HCT116 (cell line): ENCODE results near the gene TREM2.

ENCODE experiments used
- EZH2 ChIP-seq: fragments of 200-600 bp; sonication (generic); IDR thresholded peaks from 2 replicates; pipeline ENCODE4 v1.6.1; 2017; ENCODE audit warnings: antibody characterized with exemption, mixed run types
- EZH2phosphoT487 ChIP-seq: fragments of 200-600 bp; IDR thresholded peaks from 2 replicates; pipeline ENCODE4 v1.6.1; 2018; ENCODE audit warnings: antibody characterized with exemption, borderline replicate concordance
- FOSL1 ChIP-seq: IDR thresholded peaks from 2 replicates; pipeline ENCODE4 v1.6.1; 2012; ENCODE audit warnings: low read depth
- POLR2A ChIP-seq: IDR thresholded peaks from 2 replicates; pipeline ENCODE4 v1.7.0; 2011; ENCODE audit warnings: borderline replicate concordance; ENCODE audit not compliant: insufficient read depth, insufficient read length; ENCODE audit errors: extremely low read depth
- POLR2AphosphoS5 ChIP-seq: IDR thresholded peaks from 2 replicates; pipeline ENCODE4 v1.6.1; 2011; ENCODE audit warnings: mild to moderate bottlenecking, low read depth, low read length, moderate library complexity
- RAD21 ChIP-seq: IDR thresholded peaks from 2 replicates; pipeline ENCODE4 v1.6.1; 2012; ENCODE audit warnings: low read depth, mild to moderate bottlenecking
- REST ChIP-seq: IDR thresholded peaks from 2 replicates; pipeline ENCODE4 v1.6.1; 2012; ENCODE audit warnings: low read depth
- SIN3A ChIP-seq: IDR thresholded peaks from 2 replicates; pipeline ENCODE4 v1.6.1; 2012; ENCODE audit warnings: low read depth
- SP1 ChIP-seq: IDR thresholded peaks from 2 replicates; pipeline ENCODE4 v1.6.1; 2012; ENCODE audit warnings: low read depth
- SRF ChIP-seq: IDR thresholded peaks from 2 replicates; pipeline ENCODE4 v1.6.1; 2012; ENCODE audit warnings: low read depth
- TCF7L2 ChIP-seq: IDR thresholded peaks from 2 replicates; pipeline ENCODE4 v1.7.0; 2011; ENCODE audit warnings: borderline replicate concordance, inconsistent platforms; ENCODE audit not compliant: insufficient read depth, insufficient read length; ENCODE audit errors: extremely low read depth
- TF ChIP-seq, protein P1 (sequence below), 3 experiments: fragments of 200-600 bp in 1 of 3; sonication (generic) in 1 of 3; IDR thresholded peaks in 2 of 3; conservative IDR thresholded peaks in 1 of 3; 2 replicates each; pipeline ENCODE4 v1.5.1; 2012 to 2017; ENCODE audit warnings: low read depth in 2 of 3, low read length in 2 of 3, antibody characterized with exemption in 1 of 3, borderline replicate concordance in 1 of 3, control low read depth in 1 of 3, mild to moderate bottlenecking in 1 of 3, mixed read lengths in 1 of 3, mixed run types in 1 of 3, moderate library complexity in 1 of 3; ENCODE audit not compliant: insufficient read depth in 1 of 3
- TF ChIP-seq, protein P2 (sequence below): IDR thresholded peaks from 2 replicates; pipeline ENCODE4 v1.6.1; 2012

DNA sequence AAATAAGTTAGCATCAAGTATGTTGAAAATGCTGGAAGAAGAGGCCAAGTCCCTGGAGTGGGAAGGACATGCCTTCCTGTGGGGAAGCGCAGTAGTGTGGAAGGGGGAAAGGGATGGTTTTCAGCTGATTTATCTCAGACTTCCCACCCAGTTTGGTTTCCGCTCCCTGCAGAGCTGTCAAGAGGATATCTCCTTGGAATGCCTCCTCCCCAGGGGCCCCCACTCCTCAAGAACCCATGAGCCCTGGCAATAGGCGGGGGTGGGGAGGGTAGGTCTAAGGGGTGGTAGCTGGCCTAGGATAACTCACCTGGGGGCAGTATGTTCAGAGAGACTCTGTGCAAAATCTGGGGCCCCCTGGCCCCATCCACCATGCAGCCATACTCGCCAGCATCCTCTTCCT lies 9.5 kb downstream of the TREM2 start:
- TF ChIP-seq, protein P1, sequence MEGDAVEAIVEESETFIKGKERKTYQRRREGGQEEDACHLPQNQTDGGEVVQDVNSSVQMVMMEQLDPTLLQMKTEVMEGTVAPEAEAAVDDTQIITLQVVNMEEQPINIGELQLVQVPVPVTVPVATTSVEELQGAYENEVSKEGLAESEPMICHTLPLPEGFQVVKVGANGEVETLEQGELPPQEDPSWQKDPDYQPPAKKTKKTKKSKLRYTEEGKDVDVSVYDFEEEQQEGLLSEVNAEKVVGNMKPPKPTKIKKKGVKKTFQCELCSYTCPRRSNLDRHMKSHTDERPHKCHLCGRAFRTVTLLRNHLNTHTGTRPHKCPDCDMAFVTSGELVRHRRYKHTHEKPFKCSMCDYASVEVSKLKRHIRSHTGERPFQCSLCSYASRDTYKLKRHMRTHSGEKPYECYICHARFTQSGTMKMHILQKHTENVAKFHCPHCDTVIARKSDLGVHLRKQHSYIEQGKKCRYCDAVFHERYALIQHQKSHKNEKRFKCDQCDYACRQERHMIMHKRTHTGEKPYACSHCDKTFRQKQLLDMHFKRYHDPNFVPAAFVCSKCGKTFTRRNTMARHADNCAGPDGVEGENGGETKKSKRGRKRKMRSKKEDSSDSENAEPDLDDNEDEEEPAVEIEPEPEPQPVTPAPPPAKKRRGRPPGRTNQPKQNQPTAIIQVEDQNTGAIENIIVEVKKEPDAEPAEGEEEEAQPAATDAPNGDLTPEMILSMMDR (IDR thresholded peaks at IDR 0.05 in 2 of 3, conservative IDR thresholded peaks at IDR 0.05 in 1 of 3; ENCODE audit: borderline replicate concordance in 1 of 3, insufficient read depth in 1 of 3, low read depth in 2 of 3, low read length in 2 of 3), result no peak
- TF ChIP-seq POLR2A (no peak), SP1 (no peak), RAD21 (no peak), FOSL1 (no peak), EZH2 (no peak), SRF (no peak), POLR2AphosphoS5 (no peak), TCF7L2 (no peak), EZH2phosphoT487 (no peak), SIN3A (no peak), REST (no peak)
- TF ChIP-seq, protein P2, sequence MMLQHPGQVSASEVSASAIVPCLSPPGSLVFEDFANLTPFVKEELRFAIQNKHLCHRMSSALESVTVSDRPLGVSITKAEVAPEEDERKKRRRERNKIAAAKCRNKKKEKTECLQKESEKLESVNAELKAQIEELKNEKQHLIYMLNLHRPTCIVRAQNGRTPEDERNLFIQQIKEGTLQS, result no peak
